Thyroid gland (tissue), 4 donors: Measurements from ENCODE around the gene PTGR3. TPM values are rescaled to one million over a fixed set of nuclear protein-coding genes. Genes with fewer than 3 reads are reported as not detected.

Experiments
- DNase-seq, 2 donors: peaks; one replicate each; pipeline ENCODE4 v3.0.0-alpha.2; 2019
- H3K27ac ChIP-seq, 3 donors: fragments of 200-600 bp; sonication (generic); 1 replicate in 2 of 3; 2 replicates in 1 of 3; pipeline ENCODE4 v1.5.1; 2016 to 2019; ENCODE audit warnings: mild to moderate bottlenecking in 1 of 3, moderate library complexity in 1 of 3
- H3K27me3 ChIP-seq: fragments of 200-600 bp; sonication (generic); one replicate; pipeline ENCODE4 v1.5.1; 2019
- H3K36me3 ChIP-seq, 2 donors: fragments of 200-600 bp; sonication (generic); one replicate each; pipeline ENCODE4 v1.5.1; 2016 to 2019
- H3K4me1 ChIP-seq, 2 donors: fragments of 200-600 bp; sonication (generic); one replicate each; pipeline ENCODE4 v1.5.1; 2017 to 2019
- H3K4me3 ChIP-seq, 3 donors: fragments of 200-600 bp; sonication (generic); replicated peaks in 1 of 3; 1 replicate in 2 of 3; 2 replicates in 1 of 3; pipeline ENCODE4 v1.5.1; 2016; ENCODE audit warnings: mild to moderate bottlenecking in 1 of 3
- H3K9me3 ChIP-seq: fragments of 200-600 bp; sonication (generic); one replicate; pipeline ENCODE4 v1.5.1; 2017
- POLR2A ChIP-seq, 2 donors: fragments of 450-650 bp; IDR thresholded peaks; one replicate each; pipeline ENCODE4 v1.6.1; 2017; ENCODE audit warnings: antibody characterized with exemption in 2 of 2, mild to moderate bottlenecking in 2 of 2, moderate library complexity in 1 of 2
- WGBS, 2 donors: methylation state at CpG; one replicate each; pipeline ENCODE4 v1.1.5; 2017; 5-methylcytosine and 5-hydroxymethylcytosine counted together
- intact Hi-C: fragments of 100-400 bp; cut with DNase I; formaldehyde crosslinking; loops from one replicate; pipeline ENCODE4 v1.15.1; 2023
- total RNA-seq, 4 donors: library from RNA; depleted of rRNA; stranded (reverse); fragments of >200 nt; gene quantifications; one replicate each; pipeline ENCODE4 v1.2.3, GENCODE V29; 2016
- TF ChIP-seq, protein P1 (sequence below), 6 experiments: fragments of 200-600 bp in 3 of 6; fragments of 450-650 bp in 3 of 6; sonication (generic) in 3 of 6; IDR thresholded peaks; one replicate each; pipeline ENCODE4 v1.5.1; 2016 to 2019; ENCODE audit warnings: antibody characterized with exemption in 6 of 6, mild to moderate bottlenecking in 2 of 6, inconsistent platforms in 1 of 6, moderate library complexity in 1 of 6

PTGR3 gene
- total RNA-seq, 4 donors from 2014 or later, result 19.3 to 62.7 (median 36.9) TPM

DNA sequence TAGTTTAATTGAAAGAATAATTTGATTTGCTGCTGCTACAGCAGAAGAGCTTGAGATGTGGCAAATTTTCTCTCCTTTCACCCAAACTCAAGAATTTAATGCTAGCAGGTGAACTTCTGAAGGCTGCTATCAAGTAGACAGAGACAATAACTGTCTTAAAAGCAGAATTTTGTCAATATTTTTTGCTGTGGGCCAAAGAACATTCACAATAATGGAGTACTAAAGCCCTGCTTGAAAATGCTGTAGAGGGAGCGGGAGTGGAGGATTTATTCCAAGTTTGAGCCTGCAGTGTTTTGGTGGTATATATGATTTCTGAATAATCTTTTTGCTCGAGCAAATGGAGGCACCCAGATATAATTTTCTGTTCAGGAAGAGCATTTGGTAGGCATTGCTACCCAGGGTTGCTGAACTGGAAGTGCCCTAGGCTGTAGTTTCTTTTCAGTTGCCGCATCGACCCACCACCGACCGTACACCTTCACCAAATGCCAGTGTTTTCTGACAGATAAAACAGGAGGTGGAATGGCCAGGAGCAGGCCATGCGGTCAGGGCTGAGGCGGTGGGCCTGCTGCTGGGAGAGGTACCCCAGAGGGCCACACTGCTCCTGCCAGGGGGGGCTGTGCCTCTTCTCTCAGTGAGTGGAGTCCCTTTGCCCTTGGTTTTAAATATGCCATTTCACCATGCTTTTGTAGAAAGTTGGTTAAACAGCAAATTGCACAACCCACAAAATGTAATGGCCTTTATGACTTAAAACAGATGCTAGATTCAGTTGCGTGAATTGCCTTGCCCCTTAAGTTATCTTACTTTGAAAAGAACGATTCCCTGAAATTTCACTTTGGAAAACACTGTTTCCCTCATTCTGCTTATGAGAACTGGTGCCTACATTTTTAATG, 38.0 kb upstream of the PTGR3 start:
- Histone ChIP-seq H3K27ac (peak overlapping the region; percentile 48 to 76 (median 72)), H3K4me1 (peaks cover 7 to 13% of the 10 kb centered on the region in 2 donors), H3K9me3 (no peaks in the 10 kb centered on the region), H3K36me3 (no peaks in the 10 kb centered on the region), H3K4me3 (peak overlapping the region in 2 of 3 donors; percentile 12 to 29), H3K27me3 (no peaks in the 10 kb centered on the region)
- intact Hi-C loops, result no loop called here
- no peak for DNase-seq
- WGBS, 2 donors, result 71 to 85% methylated on average over 8 to 10 of the region's 10 CpGs
- no peak for TF ChIP-seq POLR2A (IDR thresholded peaks at IDR 0.05)
- TF ChIP-seq, protein P1, sequence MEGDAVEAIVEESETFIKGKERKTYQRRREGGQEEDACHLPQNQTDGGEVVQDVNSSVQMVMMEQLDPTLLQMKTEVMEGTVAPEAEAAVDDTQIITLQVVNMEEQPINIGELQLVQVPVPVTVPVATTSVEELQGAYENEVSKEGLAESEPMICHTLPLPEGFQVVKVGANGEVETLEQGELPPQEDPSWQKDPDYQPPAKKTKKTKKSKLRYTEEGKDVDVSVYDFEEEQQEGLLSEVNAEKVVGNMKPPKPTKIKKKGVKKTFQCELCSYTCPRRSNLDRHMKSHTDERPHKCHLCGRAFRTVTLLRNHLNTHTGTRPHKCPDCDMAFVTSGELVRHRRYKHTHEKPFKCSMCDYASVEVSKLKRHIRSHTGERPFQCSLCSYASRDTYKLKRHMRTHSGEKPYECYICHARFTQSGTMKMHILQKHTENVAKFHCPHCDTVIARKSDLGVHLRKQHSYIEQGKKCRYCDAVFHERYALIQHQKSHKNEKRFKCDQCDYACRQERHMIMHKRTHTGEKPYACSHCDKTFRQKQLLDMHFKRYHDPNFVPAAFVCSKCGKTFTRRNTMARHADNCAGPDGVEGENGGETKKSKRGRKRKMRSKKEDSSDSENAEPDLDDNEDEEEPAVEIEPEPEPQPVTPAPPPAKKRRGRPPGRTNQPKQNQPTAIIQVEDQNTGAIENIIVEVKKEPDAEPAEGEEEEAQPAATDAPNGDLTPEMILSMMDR (IDR thresholded peaks at IDR 0.05), result no peak

DNA sequence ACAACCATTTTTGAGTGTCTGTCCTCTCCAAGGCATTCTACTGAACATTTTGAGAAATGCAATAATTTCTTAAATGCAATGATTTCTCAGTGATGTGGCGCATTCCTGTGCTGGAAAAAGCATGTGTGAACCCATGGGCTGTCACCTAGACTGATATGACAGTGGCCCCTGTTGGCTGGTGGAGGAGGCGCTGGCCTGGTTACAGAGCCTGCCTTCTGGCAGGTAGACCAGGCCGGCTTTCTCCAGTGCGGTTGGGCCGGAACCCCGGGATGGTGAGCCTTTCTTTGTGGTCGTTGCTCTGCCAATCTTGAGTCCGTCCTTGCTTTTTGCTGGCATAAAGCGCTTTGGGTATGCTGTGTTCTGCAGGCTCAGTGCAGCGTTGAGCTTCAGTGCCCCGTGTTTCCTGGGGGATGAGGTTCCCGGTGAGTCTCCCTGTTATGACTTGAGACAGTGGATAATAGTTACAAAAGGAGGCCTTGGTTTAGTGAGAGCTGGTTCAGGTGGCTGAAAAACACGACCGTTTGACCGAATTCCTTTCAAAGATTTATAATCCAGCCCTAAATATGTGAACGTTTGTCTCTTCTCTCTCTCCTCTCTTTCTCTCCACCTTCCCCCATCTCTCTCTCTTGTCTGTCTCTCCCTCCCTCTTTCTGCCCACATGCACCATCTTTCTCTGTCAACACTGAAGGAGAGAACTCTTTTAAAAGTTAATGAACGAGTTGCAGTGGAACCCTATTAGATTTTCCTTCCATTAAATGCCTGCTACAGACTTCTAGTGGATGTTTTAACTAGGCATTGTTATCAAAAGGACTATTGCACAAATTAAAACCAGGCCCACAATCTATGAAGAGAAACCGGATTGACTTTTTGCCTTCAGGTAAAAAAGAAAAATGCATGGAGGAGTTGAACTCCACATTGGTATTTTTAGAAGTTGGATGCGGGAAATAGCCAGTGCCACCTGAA, 35.7 kb upstream of the PTGR3 start:
- no peaks in the 10 kb centered on the region for H3K9me3 ChIP-seq
- H3K27me3 ChIP-seq, result no peaks in the 10 kb centered on the region
- TF ChIP-seq, protein P1 (IDR thresholded peaks at IDR 0.05), result peak in 2 of 6 experiments; percentile 23 to 26
- no peak for TF ChIP-seq POLR2A (IDR thresholded peaks at IDR 0.05)
- no peak overlapping the region for H3K4me3 ChIP-seq
- 87 to 90% methylated on average over 18 to 19 of the region's 19 CpGs for WGBS, 2 donors
- intact Hi-C loops, result no loop called here
- DNase-seq, result peak in 1 of 2 donors; percentile 35
- peaks cover 7 to 13% of the 10 kb centered on the region in 2 donors for H3K4me1 ChIP-seq
- H3K27ac ChIP-seq, result no peak overlapping the region
- no peaks in the 10 kb centered on the region for H3K36me3 ChIP-seq

GRCh38 chr18:75241705-75242104, 32.8 kb upstream of the PTGR3 start:
- no peaks in the 10 kb centered on the region for H3K27me3 ChIP-seq
- peaks cover 2 to 10% of the 10 kb centered on the region in 2 donors for H3K4me1 ChIP-seq
- TF ChIP-seq, protein P1 (IDR thresholded peaks at IDR 0.05), result no peak
- TF ChIP-seq POLR2A (IDR thresholded peaks at IDR 0.05), result no peak
- 100% methylated on average over 1 of the region's 1 CpG for WGBS, 2 donors
- intact Hi-C loops, result no loop called here
- no peak overlapping the region for H3K4me3 ChIP-seq
- H3K36me3 ChIP-seq, result no peaks in the 10 kb centered on the region
- DNase-seq, result no peak
- no peaks in the 10 kb centered on the region for H3K9me3 ChIP-seq
- H3K27ac ChIP-seq, result no peak overlapping the region

DNA sequence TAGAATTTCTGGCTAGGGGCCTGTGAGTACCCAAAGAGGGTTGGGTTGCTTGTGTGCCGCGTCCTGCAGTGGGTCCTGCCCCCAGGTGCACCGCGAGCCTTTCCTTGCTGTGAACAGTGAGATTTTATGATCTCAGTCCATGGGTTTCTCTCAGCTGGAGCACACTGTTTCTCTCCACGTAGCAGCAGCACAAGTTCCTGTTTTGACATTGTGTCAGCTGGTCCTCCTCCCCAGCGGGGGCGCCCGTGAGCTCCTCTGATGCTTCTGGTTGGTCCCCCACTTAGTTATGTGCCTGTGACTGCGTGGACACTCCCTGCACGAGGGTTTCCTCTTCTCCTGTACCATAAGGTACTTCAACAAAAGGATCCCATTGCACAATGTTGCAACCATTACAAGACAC, 31.5 kb upstream of the PTGR3 start:
- H3K4me1 ChIP-seq, result peaks cover 0 to 6% of the 10 kb centered on the region in 2 donors
- TF ChIP-seq, protein P1 (IDR thresholded peaks at IDR 0.05), result no peak
- TF ChIP-seq POLR2A (IDR thresholded peaks at IDR 0.05), result no peak
- no peak overlapping the region for H3K27ac ChIP-seq
- intact Hi-C loops, result no loop called here
- H3K27me3 ChIP-seq, result no peaks in the 10 kb centered on the region
- no peaks in the 10 kb centered on the region for H3K36me3 ChIP-seq
- no peak for DNase-seq
- 94 to 96% methylated on average over 10 of the region's 10 CpGs for WGBS, 2 donors
- H3K9me3 ChIP-seq, result no peaks in the 10 kb centered on the region
- H3K4me3 ChIP-seq, result no peak overlapping the region
